HG02938 (cell line): ENCODE data around the gene CCNF.

Source experiments
- ATAC-seq: cut with Tn5 transposase; IDR thresholded peaks from one replicate; pipeline ENCODE4 v1.9.1; 2021; ENCODE audit warnings: mild to moderate bottlenecking, moderate library complexity; ENCODE audit not compliant: unreplicated experiment

CCNF gene

GRCh38 chr16:2456551-2457153, 27.4 kb downstream of the CCNF start:
- ATAC-seq, result no peak

DNA sequence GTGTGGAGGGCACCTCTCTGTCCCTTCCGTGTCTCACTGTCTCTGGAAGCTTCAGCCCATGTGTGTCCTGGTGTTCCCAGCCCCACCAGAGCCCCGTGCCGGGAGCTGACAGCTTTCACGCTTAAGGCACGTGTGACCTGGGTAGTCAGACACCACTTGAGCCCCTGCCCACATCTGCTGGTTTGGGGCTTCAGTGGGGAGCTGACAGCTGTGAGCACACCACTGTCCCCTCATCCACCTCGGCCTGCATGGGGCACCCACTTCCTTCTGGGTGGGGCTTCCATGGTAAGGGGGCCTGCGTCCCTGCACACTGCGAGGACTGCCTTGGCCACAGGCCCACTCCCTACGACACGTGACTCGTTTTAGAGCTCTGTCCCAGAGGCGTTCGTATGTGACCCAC, 28.0 kb downstream of the CCNF start:
- no peak for ATAC-seq

DNA sequence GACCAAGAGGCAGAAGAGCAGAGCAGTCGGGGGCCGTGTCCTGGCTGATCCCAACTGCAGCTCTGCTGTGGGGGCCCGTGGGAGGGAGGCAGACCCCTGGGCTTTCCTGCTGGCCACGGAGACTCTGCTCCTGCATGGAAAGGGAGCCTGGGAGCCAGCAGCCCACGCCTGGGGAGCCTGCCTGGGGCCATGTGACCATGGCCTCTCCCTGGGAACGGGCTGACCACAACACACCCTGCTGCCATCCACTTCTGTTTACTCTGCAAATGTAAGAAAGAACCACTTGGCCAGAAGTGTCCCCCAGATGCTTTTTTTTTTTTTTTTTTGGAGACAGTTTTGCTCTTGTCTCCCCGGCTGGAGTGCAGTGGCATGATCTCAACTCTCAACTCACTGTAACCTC, 28.7 kb downstream of the CCNF start:
- no peak for ATAC-seq

DNA sequence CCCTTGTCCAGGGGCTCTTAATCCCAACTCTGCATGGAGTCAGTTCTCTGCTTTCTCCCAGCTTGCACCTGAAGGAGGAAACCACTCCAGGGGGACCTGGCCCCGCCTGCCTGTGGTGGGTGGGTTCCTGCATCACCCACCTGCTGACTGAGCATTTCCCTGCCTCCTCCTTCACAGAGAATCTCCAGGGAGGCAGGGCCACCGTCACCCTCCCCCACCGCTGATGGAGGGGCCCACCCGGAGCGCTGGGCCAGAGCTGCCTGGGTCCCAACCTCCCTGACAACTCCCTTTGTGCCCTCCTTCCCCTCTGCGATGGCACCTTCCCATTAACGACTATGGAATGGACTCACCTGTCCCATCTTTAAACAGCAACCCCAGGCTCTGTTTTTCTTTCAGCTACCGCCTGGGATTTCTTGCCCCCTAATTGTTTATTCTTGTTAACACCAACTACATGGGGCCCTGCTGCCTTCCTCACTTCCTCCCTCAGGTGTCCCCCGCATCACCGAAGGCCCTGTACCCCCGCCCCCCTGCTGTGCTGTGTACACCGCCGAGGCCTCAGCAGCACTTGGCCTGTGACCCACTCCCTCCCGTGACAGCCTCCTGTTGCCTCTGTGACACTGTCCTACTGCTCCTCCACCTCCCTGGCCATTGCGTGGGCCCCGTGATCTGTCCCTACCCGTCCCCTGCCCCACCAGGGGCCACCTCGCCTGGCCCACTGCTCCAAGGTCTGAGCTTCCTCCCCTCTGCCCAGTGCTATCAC, 29.8 kb downstream of the CCNF start:
- peak; percentile 13 for ATAC-seq

DNA sequence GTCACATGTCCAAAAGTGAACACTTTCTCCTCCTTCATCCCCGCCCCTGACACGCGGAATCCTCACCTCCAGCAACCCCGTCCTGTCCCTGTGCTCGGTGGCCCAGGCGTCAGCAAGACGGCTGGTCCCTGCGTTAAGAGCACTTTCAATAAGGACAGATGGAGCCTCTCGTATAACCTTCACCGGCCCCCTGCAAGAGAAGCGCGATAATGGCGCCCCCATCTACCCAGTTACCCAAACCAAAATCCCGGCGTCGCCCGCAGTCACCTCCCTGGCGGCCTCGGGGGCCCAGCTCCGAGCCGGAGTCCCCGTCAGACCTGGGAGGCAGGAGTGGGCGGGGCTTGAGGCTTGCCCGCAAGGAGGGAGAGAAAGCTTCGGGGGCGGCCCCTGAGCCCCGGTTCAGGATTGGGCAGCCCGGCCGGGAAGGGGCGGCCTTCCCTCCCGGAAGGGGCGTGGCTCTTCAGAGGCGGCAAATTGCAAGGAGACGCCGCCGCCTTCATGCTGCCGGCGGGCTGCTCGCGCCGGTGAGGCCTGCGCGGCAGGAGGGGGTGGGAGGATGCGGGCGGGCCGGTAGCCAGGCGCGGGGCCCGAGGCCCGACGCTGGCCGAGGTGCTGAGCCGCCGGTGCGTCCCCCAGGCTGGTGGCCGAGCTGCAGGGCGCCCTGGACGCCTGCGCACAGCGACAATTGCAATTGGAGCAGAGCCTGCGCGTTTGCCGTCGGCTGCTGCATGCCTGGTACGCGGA, 30.6 kb downstream of the CCNF start, which contains the start of gene TEDC2:
Gene TEDC2, plus strand, starts transcription at position 463 of the 744 bp plus-strand sequence. Its CDS starts 36 bp downstream, at position 499.
- ATAC-seq, result peak; percentile 78

DNA sequence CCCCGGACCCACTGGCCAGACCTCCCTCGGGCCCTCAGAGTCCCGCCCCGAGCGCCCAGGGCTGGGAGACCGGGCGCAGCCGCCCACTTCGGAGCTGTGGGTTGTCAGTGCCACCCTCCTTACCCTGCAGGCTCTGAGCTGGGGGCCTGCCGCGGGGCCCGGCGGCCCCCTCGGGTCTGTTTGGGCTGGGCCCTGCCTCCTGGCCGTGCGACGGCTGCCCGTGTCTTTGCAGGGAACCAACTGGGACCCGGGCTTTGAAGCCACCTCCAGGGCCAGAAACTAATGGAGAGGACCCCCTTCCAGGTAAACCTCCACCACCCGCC, 31.1 kb downstream of the CCNF start:
- ATAC-seq, result no peak

GRCh38 chr16:2460916-2461315, 31.7 kb downstream of the CCNF start:
- no peak for ATAC-seq

GRCh38 chr16:2462031-2462866, 33.0 kb downstream of the CCNF start:
- no peak for ATAC-seq

- no peak for ATAC-seq
Measured at GRCh38 chr16:2464333-2464732, 35.1 kb downstream of the CCNF start.

GRCh38 chr16:2465653-2466415, 36.6 kb downstream of the CCNF start:
- ATAC-seq, result no peak

- no peak for ATAC-seq
Measured at GRCh38 chr16:2466667-2467527, 37.6 kb downstream of the CCNF start.

DNA sequence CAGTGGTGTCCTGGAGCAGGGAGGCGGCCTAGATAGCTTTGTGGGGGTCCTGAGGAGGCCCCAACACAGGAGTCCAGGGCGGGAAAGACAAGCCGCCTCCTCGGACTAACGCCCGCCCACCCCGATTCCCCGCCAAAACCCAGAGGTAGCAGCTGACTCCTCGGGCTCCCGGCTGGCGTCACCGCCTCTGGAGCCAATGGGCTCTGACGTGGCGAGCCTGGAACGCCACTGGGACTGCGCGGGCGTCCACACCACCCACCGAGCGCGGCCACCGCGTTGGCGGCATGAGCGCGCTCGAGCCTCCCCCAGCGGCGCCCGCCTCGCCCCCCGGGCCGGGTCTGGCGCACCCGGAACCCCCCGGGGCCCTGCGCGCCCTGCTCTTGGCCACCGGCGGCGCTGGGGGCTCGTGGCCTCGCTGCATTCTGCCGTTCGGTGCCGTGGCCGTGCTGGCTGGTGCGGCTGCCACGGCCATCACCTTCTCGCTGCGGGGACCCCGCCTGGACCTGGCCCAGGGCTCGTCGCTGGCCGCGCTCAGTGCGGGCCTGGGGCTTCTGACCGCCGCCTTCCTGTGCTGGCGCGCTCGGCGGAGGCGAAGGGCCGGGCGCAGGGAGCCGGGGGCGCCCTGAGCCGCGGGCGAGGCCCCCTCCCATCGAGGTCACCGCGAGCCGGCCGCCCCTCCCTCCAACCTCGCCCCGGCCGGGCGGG, 38.4 kb downstream of the CCNF start:
- ATAC-seq, result no peak

DNA sequence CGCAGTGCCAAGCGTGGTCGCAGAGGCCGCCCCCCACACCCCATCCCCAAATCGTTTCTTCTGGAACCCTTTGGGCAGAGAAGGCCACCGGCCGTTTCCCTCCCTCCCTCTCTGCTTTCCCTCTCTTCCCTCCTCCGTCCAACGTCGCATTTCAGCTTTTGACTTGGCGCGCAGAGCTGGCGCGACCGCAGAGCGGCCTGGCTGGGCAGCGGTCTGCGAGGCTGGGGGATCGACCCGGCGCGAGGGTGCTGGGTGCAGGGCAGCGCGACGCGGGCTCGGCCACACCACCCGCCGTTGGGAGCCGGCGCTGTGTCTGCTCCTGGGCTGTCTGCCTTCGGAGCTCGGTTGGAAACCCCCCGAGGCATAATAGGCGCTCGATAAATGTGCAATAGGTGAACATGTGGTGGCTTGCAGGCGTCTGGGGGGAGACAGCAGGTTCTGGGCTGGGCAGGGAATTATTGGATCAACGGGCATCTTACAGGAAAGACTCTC, 39.0 kb downstream of the CCNF start:
- no peak for ATAC-seq

- no peak for ATAC-seq
Measured at GRCh38 chr16:2468725-2469398, 39.6 kb downstream of the CCNF start.

DNA sequence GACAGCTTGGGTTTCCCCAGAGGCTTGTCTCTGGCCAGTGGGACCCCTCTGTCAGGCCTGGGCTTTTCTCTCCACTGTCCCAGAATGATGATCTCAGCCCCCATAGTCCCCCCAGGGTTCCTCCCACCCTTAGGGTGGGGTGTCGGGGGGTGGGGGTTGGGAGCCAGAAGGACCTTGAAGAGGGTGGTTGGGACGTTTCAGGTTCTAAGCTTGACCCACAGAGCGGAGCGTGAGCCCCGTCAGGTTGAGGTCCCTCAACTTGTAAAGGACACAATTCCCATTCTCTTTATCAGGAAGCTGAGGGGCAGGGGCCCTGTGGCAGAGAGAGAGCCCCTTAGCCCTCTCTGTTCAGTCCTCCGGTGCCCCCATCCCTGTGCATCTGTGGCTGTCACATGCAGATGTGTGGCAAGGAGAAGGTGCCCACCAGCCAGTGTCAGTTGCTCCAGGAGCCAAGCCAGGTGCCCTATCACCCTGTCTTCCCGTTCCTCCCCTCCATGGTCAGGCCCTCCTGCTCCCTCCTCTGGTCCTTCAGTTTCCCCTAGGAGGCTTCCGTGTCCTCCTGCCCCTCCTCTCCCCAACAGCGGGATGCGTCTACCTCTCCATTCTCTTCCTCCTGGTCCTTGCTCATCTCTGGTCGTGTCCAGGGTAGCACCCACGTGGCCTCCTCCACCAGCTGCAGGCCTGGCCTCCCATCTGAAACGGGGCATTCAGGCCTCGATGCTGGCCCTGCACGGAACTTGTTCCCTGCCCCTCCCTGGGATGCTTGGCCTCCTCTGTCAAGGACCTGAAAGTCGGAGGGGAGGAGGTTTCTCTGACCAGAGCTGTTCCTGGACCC, 40.4 kb downstream of the CCNF start:
- no peak for ATAC-seq

DNA sequence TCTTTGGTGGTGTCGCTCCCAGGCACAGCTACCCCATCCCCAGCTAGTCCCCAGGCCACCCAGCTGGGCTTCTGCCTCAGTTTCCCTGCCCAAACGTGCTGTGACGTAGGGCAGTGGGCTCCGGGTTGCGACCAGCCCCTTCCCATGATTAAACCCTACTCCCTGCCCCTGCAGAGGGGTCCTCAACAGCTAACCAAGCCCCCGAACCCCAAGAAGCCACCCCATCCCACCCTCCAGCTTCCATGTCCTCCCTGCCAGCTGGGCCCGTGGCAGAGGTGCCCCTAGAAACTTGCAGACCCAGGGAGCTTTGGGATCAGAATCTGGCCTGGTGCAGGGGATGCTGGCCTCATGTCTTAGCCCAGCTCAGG, 41.0 kb downstream of the CCNF start:
- ATAC-seq, result no peak

- no peak for ATAC-seq
Measured at GRCh38 chr16:2470603-2471015, 41.4 kb downstream of the CCNF start.
